ENCODE measurements around the gene ZIC5. TPM values are rescaled to one million over a fixed set of nuclear protein-coding genes. Genes with fewer than 3 reads are reported as not detected.

ZIC5 gene
- total RNA-seq, 1 donor from 2014 or later, result not detected

DNA sequence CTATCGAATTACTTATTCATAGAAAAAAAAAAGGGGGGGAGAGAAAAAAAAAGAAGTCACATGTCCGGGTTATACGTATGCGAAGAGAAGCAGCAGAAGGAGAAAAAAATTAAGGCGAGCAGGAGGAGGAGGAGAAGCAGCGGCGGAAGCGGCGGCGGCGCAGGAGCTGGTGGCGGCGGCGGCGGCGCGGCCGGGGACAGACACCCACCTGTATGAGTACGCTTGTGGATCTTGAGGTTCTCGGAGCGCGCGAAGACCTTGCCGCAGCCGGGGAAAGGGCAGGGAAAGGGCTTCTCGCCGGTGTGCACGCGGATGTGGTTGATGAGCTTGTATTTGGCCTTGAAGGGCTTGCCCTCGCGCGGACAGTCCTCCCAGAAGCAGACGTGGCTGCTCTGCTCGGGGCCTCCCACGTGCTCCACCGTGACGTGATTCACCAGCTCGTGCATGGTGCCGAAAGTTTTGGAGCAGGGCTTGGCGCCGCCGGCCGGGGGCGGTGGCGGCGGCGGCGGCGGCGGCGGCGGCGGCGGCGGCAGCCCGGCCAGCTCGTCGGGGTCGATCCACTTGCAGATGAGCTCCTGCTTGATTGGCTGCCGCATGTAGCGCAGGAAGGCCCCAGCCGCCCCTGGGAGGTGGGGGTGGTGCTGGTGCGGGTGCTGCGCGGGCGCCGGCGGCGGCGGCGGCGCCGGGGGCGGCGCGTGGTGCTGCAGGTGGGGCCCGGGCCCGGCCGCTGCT lies 1.5 kb downstream of the ZIC5 start:
- Histone ChIP-seq H3K36me3 (ENCODE audit: control insufficient read depth, insufficient read depth, low read length) (no peaks in the 10 kb centered on the region), H3K27me3 (ENCODE audit: control insufficient read depth, insufficient read depth, low read length) (peaks cover 73% of the 10 kb centered on the region), H3K4me3 (ENCODE audit: low read depth, low read length) (no peak overlapping the region)
- TF ChIP-seq, protein P1, sequence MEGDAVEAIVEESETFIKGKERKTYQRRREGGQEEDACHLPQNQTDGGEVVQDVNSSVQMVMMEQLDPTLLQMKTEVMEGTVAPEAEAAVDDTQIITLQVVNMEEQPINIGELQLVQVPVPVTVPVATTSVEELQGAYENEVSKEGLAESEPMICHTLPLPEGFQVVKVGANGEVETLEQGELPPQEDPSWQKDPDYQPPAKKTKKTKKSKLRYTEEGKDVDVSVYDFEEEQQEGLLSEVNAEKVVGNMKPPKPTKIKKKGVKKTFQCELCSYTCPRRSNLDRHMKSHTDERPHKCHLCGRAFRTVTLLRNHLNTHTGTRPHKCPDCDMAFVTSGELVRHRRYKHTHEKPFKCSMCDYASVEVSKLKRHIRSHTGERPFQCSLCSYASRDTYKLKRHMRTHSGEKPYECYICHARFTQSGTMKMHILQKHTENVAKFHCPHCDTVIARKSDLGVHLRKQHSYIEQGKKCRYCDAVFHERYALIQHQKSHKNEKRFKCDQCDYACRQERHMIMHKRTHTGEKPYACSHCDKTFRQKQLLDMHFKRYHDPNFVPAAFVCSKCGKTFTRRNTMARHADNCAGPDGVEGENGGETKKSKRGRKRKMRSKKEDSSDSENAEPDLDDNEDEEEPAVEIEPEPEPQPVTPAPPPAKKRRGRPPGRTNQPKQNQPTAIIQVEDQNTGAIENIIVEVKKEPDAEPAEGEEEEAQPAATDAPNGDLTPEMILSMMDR (IDR thresholded peaks at IDR 0.05; ENCODE audit: insufficient read depth, low read length, severe bottlenecking), result no peak
- DNase-seq (ENCODE audit: low read depth) (no peak), FAIRE-seq (no peak)

DNA sequence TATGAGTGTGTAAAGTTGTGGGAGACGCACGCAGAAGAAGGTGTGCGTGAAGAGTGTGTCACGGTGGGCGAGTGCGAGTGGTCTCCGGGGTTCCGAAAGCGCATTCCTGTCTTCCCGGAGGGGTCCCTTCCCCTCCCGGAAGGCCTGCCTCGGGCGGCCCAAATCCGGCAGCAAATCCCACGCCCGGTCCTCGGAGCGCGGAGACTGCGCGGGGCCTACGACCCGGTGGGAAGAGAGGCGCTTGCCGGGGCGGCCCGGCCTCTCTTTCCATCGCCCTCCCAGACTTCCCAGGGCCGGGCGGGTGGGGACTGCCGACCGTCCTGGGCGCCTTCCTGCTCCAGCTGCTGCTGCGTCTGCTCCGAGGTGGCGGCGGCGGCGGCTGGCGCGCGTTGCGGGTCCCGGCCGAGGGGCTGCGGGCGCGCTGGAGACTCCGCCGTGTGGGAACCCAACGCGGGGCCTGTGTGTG lies 2.1 kb downstream of the ZIC5 start:
- Histone ChIP-seq H3K4me3 (ENCODE audit: low read depth, low read length) (no peak overlapping the region), H3K36me3 (ENCODE audit: control insufficient read depth, insufficient read depth, low read length) (no peaks in the 10 kb centered on the region), H3K27me3 (ENCODE audit: control insufficient read depth, insufficient read depth, low read length) (peaks cover 67% of the 10 kb centered on the region)
- TF ChIP-seq, protein P1 (IDR thresholded peaks at IDR 0.05; ENCODE audit: insufficient read depth, low read length, severe bottlenecking), result no peak
- FAIRE-seq (no peak), DNase-seq (ENCODE audit: low read depth) (no peak)

DNA sequence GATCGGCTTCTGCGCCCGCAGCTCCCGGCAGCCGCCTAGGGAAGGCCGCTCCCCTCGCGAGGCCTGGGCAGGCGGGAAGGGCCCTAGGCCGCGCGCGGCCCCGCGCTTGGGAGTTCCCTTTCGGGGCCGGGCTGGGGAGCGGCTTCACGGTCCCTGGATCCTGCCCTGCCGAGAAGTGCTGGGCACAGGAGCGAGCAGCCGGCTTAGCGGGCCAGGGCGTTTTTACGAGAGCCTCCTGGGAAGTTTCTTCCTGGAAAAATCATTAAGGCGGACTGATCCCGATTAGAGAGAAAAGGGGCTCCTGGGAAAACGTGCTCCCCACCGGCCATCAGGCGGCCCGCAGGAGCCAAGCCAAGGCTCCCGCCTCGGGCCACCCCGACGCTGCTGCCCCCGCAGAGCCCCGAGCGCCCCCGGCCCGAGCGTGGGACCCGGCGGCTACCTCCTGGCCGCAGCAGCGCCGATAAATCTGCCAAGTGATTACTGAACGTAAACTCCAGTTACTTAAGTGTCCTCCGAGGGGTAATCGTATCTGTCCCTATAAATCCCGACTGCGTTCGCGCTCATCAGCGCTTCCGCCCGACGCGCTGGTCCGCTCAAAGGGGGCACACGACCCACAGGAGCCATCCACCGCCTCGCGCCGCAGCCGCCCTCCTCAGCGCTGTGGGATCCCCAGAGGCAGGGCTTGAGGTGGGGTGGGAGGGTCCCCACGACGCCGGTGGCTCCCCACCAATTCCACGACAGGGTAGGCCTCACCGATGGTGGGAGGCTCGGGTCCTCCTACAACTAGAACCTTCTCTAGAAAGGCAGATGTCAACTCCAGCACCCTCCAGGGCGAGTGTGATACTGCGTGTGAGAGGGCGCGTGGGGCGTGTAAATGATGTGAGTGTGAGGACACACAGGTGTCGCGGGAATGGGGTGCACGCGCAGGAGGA lies 2.8 kb downstream of the ZIC5 start:
- Histone ChIP-seq H3K27me3 (ENCODE audit: control insufficient read depth, insufficient read depth, low read length) (peaks cover 62% of the 10 kb centered on the region), H3K4me3 (ENCODE audit: low read depth, low read length) (no peak overlapping the region), H3K36me3 (ENCODE audit: control insufficient read depth, insufficient read depth, low read length) (no peaks in the 10 kb centered on the region)
- no peak for FAIRE-seq
- no peak for DNase-seq (ENCODE audit: low read depth)
- TF ChIP-seq, protein P1 (IDR thresholded peaks at IDR 0.05; ENCODE audit: insufficient read depth, low read length, severe bottlenecking), result no peak

DNA sequence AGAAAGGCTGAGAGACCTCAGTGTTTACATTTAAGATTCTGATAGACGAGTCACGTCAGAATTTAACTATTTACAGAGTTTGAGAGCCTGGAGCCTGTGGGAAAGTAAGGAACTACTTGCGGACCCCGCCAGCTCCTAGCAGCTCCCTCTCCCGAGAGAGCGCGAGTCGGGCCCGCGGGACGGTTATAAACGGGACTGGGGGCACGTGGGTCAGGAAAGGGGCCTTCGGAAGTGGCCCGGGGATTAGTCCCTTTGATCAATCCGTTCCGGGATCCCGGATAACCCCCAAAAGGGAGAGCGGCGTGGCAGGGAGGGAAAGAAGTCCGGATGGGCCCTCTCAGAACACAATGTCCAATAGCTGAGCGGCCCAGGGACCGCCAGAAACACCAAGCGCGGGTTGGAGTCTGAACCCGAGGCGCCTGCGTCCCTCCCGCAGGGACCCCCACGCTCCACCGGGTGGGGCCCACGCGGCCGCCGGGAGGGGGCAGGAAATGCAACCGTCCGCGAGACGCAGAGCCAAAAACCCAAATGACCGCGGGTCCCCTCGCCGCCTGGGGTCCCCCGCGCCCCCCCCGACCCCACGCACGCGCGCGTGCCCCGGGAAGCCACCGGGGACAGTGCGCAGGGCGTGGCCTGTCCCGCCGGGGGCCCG lies 3.6 kb downstream of the ZIC5 start:
- peaks cover 54% of the 10 kb centered on the region for H3K27me3 ChIP-seq (ENCODE audit: control insufficient read depth, insufficient read depth, low read length)
- no peak overlapping the region for H3K4me3 ChIP-seq (ENCODE audit: low read depth, low read length)
- TF ChIP-seq, protein P1 (IDR thresholded peaks at IDR 0.05; ENCODE audit: insufficient read depth, low read length, severe bottlenecking), result no peak
- no peaks in the 10 kb centered on the region for H3K36me3 ChIP-seq (ENCODE audit: control insufficient read depth, insufficient read depth, low read length)
- FAIRE-seq, result no peak
- no peak for DNase-seq (ENCODE audit: low read depth)

DNA sequence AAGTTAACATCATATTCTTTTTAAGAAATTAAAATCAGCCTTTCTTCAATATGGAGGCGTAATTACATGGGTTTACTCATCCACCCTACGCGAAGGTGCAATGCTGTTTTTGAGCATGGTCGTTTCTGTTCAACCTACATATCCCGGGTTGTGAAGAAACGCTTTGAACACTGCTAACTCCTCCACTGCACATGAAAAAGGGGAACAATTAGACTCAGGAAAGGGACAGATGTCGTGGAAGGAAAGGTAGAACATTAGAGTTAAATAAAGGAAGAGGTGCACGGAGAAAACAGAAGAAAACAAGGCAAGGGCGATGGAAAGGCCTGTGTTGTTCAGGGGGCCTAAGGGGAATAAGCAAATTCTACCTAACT lies 4.1 kb downstream of the ZIC5 start:
- no peak overlapping the region for H3K4me3 ChIP-seq (ENCODE audit: low read depth, low read length)

More for the DNA sequence above, 4.1 kb downstream of the ZIC5 start:
- DNase-seq (ENCODE audit: low read depth) (no peak), FAIRE-seq (no peak)
- TF ChIP-seq, protein P1 (IDR thresholded peaks at IDR 0.05; ENCODE audit: insufficient read depth, low read length, severe bottlenecking), result no peak
- no peaks in the 10 kb centered on the region for H3K36me3 ChIP-seq (ENCODE audit: control insufficient read depth, insufficient read depth, low read length)
- peaks cover 50% of the 10 kb centered on the region for H3K27me3 ChIP-seq (ENCODE audit: control insufficient read depth, insufficient read depth, low read length)

Data from bronchial epithelial cell (primary cell).